Coronary artery (tissue), 2 donors: ENCODE data around the gene VPS13D.

Experiments
- DNase-seq: peaks from one replicate; pipeline ENCODE4 v3.0.0-alpha.2; 2017; ENCODE audit warnings: low spot score
- H3K27ac ChIP-seq, 2 donors: fragments of 200-600 bp; sonication (generic); one replicate each; pipeline ENCODE4 v1.5.1; 2016 to 2019
- H3K4me3 ChIP-seq: fragments of 200-600 bp; sonication (generic); 2 replicates; pipeline ENCODE4 v1.5.1; 2016; ENCODE audit warnings: mild to moderate bottlenecking, moderate library complexity
- TF ChIP-seq, protein P1 (sequence below): fragments of 200-600 bp; sonication (generic); IDR thresholded peaks from one replicate; pipeline ENCODE4 v1.5.1; 2019; ENCODE audit warnings: antibody characterized with exemption

VPS13D gene

DNA sequence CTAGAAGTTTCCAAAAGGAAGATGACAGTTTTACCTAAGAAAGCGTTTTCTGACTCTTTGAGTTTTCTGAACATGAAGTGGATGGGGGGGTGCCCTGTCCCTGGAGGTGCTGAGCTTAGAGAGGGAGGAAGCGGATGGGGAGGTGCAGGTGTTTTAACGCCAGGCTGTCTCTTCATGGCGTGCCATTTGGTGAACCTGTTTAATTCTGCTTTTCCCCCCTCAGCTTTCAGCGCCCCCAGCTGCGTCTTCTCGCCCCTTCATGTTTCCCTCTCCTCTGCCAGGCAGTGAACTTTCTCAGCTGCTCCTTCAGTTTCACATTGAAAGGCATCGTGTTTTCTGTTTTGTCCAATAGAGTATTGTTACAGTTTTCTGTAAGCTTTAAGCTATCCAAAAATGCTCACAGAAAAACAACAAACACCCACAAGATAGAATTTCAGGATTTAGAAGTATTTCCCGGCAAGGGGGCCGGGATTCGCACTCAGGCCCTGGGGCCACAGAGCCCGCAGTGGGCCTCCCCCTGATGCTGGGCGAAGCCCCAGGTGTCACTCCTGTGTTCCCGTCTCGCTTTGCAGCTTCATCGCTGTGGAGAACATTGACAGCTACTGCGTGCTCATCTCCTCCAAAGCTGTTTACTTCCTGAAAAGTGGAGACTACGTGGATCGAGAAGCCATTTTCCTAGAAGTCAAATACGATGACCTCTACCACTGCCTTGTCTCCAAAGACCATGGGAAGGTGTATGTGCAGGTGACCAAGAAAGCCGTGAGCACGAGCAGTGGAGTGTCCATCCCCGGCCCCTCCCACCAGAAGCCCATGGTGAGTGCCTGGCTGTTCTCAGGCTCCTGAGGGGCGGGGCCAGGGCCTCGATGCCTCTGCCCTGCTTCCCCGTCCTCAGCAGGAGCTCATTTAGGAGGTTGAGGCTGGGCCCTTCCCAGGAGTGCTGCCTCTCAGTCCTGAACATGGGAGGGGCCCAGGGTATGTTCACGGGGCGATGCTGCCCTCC, 276.8 kb downstream of the VPS13D start:
- Histone ChIP-seq H3K4me3 (no peak overlapping the region), H3K27ac (no peak overlapping the region)
- TF ChIP-seq, protein P1, sequence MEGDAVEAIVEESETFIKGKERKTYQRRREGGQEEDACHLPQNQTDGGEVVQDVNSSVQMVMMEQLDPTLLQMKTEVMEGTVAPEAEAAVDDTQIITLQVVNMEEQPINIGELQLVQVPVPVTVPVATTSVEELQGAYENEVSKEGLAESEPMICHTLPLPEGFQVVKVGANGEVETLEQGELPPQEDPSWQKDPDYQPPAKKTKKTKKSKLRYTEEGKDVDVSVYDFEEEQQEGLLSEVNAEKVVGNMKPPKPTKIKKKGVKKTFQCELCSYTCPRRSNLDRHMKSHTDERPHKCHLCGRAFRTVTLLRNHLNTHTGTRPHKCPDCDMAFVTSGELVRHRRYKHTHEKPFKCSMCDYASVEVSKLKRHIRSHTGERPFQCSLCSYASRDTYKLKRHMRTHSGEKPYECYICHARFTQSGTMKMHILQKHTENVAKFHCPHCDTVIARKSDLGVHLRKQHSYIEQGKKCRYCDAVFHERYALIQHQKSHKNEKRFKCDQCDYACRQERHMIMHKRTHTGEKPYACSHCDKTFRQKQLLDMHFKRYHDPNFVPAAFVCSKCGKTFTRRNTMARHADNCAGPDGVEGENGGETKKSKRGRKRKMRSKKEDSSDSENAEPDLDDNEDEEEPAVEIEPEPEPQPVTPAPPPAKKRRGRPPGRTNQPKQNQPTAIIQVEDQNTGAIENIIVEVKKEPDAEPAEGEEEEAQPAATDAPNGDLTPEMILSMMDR = no peak
- no peak for DNase-seq

DNA sequence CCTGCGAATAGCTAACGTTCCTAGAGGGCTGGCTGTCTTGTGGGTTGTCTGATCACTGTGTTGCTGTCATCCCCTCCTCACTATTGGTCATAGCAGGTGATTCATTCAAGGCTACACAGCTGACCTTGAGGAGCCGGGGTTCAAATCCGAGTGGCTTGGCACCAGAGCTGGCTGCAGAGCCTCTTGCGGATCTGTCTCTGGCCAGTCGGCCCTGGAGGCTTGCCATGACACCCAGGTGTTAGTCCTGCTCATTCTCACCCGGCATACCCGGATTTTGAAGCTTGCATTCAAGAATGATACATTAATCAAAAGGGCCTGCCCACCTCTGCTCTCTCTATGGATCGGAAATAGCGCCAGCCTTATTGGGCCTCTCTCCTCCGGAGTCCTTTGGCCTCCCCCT, 277.8 kb downstream of the VPS13D start:
- no peak overlapping the region for H3K27ac ChIP-seq
- H3K4me3 ChIP-seq = no peak overlapping the region
- no peak for DNase-seq
- TF ChIP-seq, protein P1 = no peak

DNA sequence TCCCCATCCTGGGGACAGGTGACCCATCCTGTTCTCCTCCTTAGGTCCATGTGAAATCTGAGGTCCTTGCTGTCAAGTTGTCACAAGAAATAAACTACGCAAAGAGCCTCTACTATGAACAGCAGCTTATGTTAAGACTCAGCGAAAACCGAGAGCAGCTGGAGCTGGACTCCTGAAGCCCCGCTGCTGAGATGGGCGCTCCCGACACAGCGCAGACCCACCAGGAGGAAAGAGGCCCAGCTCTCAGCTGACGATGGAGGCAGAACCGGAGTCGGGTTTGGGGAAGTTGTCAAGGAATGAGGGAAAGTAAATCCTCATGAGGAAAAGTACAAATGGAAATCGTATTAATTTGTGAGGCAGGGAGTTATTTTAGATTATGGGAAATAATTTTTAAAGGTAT, 279.0 kb downstream of the VPS13D start:
- Histone ChIP-seq H3K27ac (no peak overlapping the region), H3K4me3 (no peak overlapping the region)
- TF ChIP-seq, protein P1 = no peak
- no peak for DNase-seq

DNA sequence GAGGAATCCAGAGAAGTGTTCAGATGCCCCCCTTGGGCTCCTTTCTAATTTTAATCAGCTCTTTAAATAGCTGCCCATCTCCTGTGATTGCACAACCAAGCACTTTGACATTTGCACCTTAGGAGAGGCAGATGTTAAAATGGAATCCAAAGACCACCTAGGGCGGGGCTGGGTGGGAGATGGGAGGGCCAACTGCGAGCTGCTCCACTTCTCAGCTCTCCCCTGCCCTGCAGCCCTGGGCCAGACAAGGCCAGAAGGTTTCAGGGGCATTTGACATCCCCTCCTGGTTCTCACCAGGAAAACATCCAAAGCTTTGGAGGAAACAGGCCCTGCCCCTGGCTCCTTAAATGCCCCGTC, 281.3 kb downstream of the VPS13D start:
- TF ChIP-seq, protein P1 = no peak
- Histone ChIP-seq H3K4me3 (no peak overlapping the region), H3K27ac (peak overlapping the region; percentile 34 to 81)
- no peak for DNase-seq

DNA sequence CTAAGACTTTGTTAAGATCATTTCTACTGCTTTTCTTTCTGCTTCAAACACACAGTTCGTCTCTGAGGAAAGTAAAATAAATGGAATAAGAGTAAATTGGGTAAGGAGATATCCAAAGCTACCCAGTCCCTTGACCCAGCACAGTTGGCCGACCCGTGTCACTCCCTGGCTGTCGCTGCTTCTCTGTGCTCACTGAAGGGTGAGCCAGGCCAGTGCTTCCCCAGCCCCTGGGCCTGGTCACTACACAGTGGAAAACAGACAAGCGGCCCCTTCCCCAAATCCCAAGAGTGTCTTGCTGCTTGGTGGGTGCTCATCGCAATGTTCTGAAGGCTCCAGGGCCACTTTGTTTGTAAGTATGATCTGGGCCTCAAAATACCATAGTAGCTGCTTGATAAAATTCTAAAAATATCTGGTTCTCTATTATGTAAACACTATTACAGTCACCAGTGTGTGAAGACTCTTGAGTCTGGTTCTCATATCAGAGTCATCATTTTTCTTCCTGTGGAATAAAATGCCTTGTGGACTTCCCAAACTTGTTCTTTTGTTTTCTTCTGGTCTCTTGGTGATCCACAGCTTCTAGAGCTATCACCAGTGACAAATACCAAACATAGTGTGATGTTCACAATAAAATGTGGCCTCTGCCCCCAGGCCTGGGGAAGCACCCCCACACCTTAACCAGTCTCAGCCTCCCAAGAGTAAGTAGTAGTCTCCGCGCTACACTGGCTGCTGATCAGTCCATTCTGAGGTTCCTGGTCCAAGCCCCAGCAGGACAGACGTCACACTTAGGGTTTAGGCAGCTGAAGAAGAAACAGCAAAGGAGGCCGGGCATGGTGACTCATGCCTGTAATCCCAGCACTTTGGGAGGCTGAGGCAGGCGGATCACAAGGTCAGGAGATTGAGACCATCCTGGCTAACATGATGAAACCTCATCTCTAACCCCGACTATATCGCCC, 282.0 kb downstream of the VPS13D start:
- no peak for DNase-seq
- no peak overlapping the region for H3K4me3 ChIP-seq
- peak overlapping the region; percentile 34 to 81 for H3K27ac ChIP-seq
- TF ChIP-seq, protein P1 = no peak

DNA sequence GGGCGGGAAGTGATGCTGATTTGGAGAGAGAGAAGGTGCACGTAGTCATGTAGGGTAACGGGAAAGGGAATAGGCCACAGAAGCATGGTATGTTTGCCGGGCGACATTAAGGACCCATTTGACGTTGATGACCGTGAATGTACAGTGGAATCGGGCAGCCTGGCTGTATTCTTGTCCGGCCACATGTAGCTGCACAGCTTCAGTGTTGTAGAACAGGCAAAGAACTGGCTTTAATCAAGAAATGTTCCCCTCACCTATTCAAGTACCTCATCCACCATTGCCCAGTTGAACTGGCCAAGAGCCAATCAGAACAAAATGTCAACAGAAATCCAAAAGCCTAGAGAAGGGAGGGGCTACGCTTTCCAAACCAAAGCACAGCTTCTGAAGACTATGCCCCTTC, 283.4 kb downstream of the VPS13D start:
- no peak overlapping the region for H3K4me3 ChIP-seq
- no peak for DNase-seq
- no peak overlapping the region for H3K27ac ChIP-seq
- TF ChIP-seq, protein P1 = no peak
